GM23248 (cell line): ENCODE measurements around the gene RAD51B.

Source experiments
- EZH2 ChIP-seq: fragments of 200-600 bp; sonication (generic); IDR thresholded peaks from 2 replicates; pipeline ENCODE4 v1.6.1; 2018; ENCODE audit warnings: antibody characterized with exemption, mild to moderate bottlenecking; ENCODE audit not compliant: insufficient read depth, poor library complexity, severe bottlenecking
- EZH2phosphoT487 ChIP-seq: fragments of 200-600 bp; sonication (generic); IDR thresholded peaks from 2 replicates; pipeline ENCODE4 v1.6.1; 2018; ENCODE audit warnings: antibody characterized with exemption, moderate library complexity, mild to moderate bottlenecking, low read depth; ENCODE audit not compliant: insufficient read depth

GRCh38 chr14:68619790-68620574 lies 800.4 kb downstream of the RAD51B start:
- TF ChIP-seq EZH2 (no peak), EZH2phosphoT487 (no peak)
